ENCODE data around the gene CACNA1B.
"Not testable (repeated sequence)": the region's sequence is repeated elsewhere in the genome, so short reads cannot be mapped to it uniquely, and the experiment has no call there.

CACNA1B gene

GRCh38 chr9:138015021-138015829, 137.6 kb downstream of the CACNA1B start:
- DNase-seq (ENCODE audit: low spot score): no peak

- DNase-seq (ENCODE audit: low spot score): no peak
Observed at GRCh38 chr9:138016406-138017187, 139.0 kb downstream of the CACNA1B start.

- DNase-seq (ENCODE audit: low spot score): no peak
Observed at GRCh38 chr9:138017200-138017599, 139.6 kb downstream of the CACNA1B start.

- DNase-seq (ENCODE audit: low spot score): not testable (repeated sequence)
Observed at GRCh38 chr9:138019514-138019913, 141.9 kb downstream of the CACNA1B start.

GRCh38 chr9:138020120-138020794, 142.7 kb downstream of the CACNA1B start:
- DNase-seq (ENCODE audit: low spot score): no peak

GRCh38 chr9:138020795-138021182, 143.2 kb downstream of the CACNA1B start:
- no peak for DNase-seq (ENCODE audit: low spot score)

GRCh38 chr9:138021251-138022056, 143.9 kb downstream of the CACNA1B start:
- DNase-seq (ENCODE audit: low spot score): no peak

GRCh38 chr9:138022121-138022741, 144.6 kb downstream of the CACNA1B start:
- no peak for DNase-seq (ENCODE audit: low spot score)

GRCh38 chr9:138022756-138023393, 145.3 kb downstream of the CACNA1B start:
- no peak for DNase-seq (ENCODE audit: low spot score)

GRCh38 chr9:138023394-138024124, 146.0 kb downstream of the CACNA1B start:
- DNase-seq (ENCODE audit: low spot score): no peak

GRCh38 chr9:138024131-138024530, 146.5 kb downstream of the CACNA1B start:
- no peak for DNase-seq (ENCODE audit: low spot score)

GRCh38 chr9:138024831-138025291, 147.3 kb downstream of the CACNA1B start:
- DNase-seq (ENCODE audit: low spot score): no peak

GRCh38 chr9:138025417-138025816, 147.8 kb downstream of the CACNA1B start:
- DNase-seq (ENCODE audit: low spot score): no peak

GRCh38 chr9:138025908-138026307, 148.3 kb downstream of the CACNA1B start:
- no peak for DNase-seq (ENCODE audit: low spot score)

GRCh38 chr9:138028596-138028995, 151.0 kb downstream of the CACNA1B start:
- no peak for DNase-seq (ENCODE audit: low spot score)

GRCh38 chr9:138031186-138031585, 153.6 kb downstream of the CACNA1B start:
- DNase-seq (ENCODE audit: low spot score): no peak

- no peak for DNase-seq (ENCODE audit: low spot score)
Observed at GRCh38 chr9:138033950-138034349, 156.4 kb downstream of the CACNA1B start.

- no peak for DNase-seq (ENCODE audit: low spot score)
Observed at GRCh38 chr9:138037140-138037539, 159.6 kb downstream of the CACNA1B start.

- DNase-seq (ENCODE audit: low spot score): no peak
Observed at GRCh38 chr9:138038244-138038671, 160.7 kb downstream of the CACNA1B start.
